Osteoblast (primary cell): ENCODE measurements around the gene GRIK4. TPM values are rescaled to one million over a fixed set of nuclear protein-coding genes. Genes with fewer than 3 reads are reported as not detected.

Experiments
- DNase-seq: peaks from one replicate; pipeline ENCODE4 v3.0.0; 2011; ENCODE audit warnings: low spot score, mixed read lengths; ENCODE audit not compliant: insufficient read length; ENCODE audit errors: missing footprints
- H2AFZ ChIP-seq: 2 replicates; pipeline ENCODE4 v1.6.0; 2011; ENCODE audit warnings: mild to moderate bottlenecking, low read length
- H3K27ac ChIP-seq: 2 replicates; pipeline ENCODE4 v1.5.1; 2011; ENCODE audit warnings: mild to moderate bottlenecking, low read depth, low read length, moderate library complexity
- H3K27me3 ChIP-seq: 2 replicates; pipeline ENCODE4 v1.6.0; 2012; ENCODE audit warnings: mild to moderate bottlenecking, control low read depth, inconsistent platforms, low read length, moderate library complexity; ENCODE audit not compliant: insufficient read depth
- H3K36me3 ChIP-seq: 2 replicates; pipeline ENCODE4 v1.5.1; 2011; ENCODE audit warnings: mild to moderate bottlenecking, low read length, control low read depth, moderate library complexity; ENCODE audit not compliant: insufficient read depth
- H3K4me1 ChIP-seq: 2 replicates; pipeline ENCODE4 v1.5.1; 2011; ENCODE audit warnings: mild to moderate bottlenecking, low read length, control low read depth, moderate library complexity; ENCODE audit not compliant: insufficient read depth
- H3K4me2 ChIP-seq: 2 replicates; pipeline ENCODE4 v1.6.0; 2011; ENCODE audit warnings: mild to moderate bottlenecking, low read length; ENCODE audit not compliant: insufficient read depth
- H3K4me3 ChIP-seq: fragments of 200-600 bp; sonication (generic); 3 replicates; pipeline ENCODE4 v1.5.1; 2012; ENCODE audit warnings: mild to moderate bottlenecking, low read length, inconsistent platforms; ENCODE audit not compliant: insufficient read depth
- H3K79me2 ChIP-seq: 2 replicates; pipeline ENCODE4 v1.6.0; 2012; ENCODE audit warnings: mild to moderate bottlenecking, low read length, control low read depth, inconsistent platforms; ENCODE audit not compliant: insufficient read depth
- H3K9me3 ChIP-seq: 2 replicates; pipeline ENCODE4 v1.5.1; 2011; ENCODE audit warnings: low read depth, low read length, control low read depth
- H4K20me1 ChIP-seq: 2 replicates; pipeline ENCODE4 v1.6.0; 2012; ENCODE audit warnings: mild to moderate bottlenecking, low read length, control low read depth; ENCODE audit not compliant: insufficient read depth
- total RNA-seq: library from RNA; depleted of rRNA; stranded (reverse); fragments of >200 nt; gene quantifications from 2 replicates; pipeline ENCODE4 v1.2.3, GENCODE V29; 2012
- TF ChIP-seq, protein P1 (sequence below): IDR thresholded peaks from 2 replicates; pipeline ENCODE4 v1.5.1; 2011; ENCODE audit warnings: mild to moderate bottlenecking, low read depth, low read length, moderate library complexity; ENCODE audit errors: extremely low read depth

Gene GRIK4
- total RNA-seq, 1 donor: under 0.01 TPM

DNA sequence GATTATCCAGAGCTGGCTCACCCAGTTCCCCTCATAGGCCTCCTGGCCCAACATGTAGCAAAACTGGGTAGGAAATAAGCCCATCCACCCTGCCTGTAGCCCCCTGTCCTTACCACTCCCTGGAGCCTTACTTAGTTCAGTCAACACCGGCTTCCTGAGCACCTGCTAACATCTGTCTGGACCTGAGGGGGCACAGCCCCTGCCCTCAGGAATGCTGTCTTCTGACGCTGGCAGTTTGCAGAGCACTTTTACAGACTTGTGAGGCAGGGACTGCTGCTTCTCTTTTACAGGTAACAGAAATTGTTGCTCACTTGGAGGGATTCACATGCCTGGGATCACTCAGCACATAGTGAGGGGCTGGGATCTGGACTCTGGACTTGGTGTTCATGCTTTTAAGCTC lies 360.4 kb downstream of the GRIK4 start:
- Histone ChIP-seq H3K79me2 (no peaks in the 10 kb centered on the region), H3K9me3 (no peaks in the 10 kb centered on the region), H3K27ac (no peak overlapping the region), H3K4me3 (no peak overlapping the region), H3K27me3 (no peaks in the 10 kb centered on the region), H3K4me2 (no peak overlapping the region), H3K4me1 (no peaks in the 10 kb centered on the region), H3K36me3 (no peaks in the 10 kb centered on the region), H4K20me1 (no peaks in the 10 kb centered on the region), H2AFZ (no peak overlapping the region)
- no peak for DNase-seq
- TF ChIP-seq, protein P1, sequence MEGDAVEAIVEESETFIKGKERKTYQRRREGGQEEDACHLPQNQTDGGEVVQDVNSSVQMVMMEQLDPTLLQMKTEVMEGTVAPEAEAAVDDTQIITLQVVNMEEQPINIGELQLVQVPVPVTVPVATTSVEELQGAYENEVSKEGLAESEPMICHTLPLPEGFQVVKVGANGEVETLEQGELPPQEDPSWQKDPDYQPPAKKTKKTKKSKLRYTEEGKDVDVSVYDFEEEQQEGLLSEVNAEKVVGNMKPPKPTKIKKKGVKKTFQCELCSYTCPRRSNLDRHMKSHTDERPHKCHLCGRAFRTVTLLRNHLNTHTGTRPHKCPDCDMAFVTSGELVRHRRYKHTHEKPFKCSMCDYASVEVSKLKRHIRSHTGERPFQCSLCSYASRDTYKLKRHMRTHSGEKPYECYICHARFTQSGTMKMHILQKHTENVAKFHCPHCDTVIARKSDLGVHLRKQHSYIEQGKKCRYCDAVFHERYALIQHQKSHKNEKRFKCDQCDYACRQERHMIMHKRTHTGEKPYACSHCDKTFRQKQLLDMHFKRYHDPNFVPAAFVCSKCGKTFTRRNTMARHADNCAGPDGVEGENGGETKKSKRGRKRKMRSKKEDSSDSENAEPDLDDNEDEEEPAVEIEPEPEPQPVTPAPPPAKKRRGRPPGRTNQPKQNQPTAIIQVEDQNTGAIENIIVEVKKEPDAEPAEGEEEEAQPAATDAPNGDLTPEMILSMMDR: no peak

- Histone ChIP-seq H3K4me2 (no peak overlapping the region), H2AFZ (no peak overlapping the region), H3K36me3 (no peaks in the 10 kb centered on the region), H3K27me3 (no peaks in the 10 kb centered on the region), H3K79me2 (no peaks in the 10 kb centered on the region), H3K4me3 (no peak overlapping the region), H3K27ac (no peak overlapping the region), H3K9me3 (no peaks in the 10 kb centered on the region), H3K4me1 (no peaks in the 10 kb centered on the region), H4K20me1 (no peaks in the 10 kb centered on the region)
- no peak for DNase-seq
- TF ChIP-seq, protein P1: no peak
These were observed 362.6 kb downstream of the GRIK4 start for GRCh38 chr11:120873966-120874735.

GRCh38 chr11:120875986-120876385 lies 364.4 kb downstream of the GRIK4 start:
- Histone ChIP-seq H3K4me2 (no peak overlapping the region), H3K27ac (no peak overlapping the region), H2AFZ (no peak overlapping the region), H3K36me3 (no peaks in the 10 kb centered on the region), H4K20me1 (no peaks in the 10 kb centered on the region), H3K79me2 (no peaks in the 10 kb centered on the region), H3K9me3 (no peaks in the 10 kb centered on the region), H3K4me1 (peaks cover 8% of the 10 kb centered on the region), H3K27me3 (no peaks in the 10 kb centered on the region), H3K4me3 (no peak overlapping the region)
- DNase-seq: no peak
- TF ChIP-seq, protein P1: no peak

GRCh38 chr11:120877746-120878365 lies 366.3 kb downstream of the GRIK4 start:
- H3K79me2 ChIP-seq: no peaks in the 10 kb centered on the region
- no peaks in the 10 kb centered on the region for H4K20me1 ChIP-seq
- H3K36me3 ChIP-seq: no peaks in the 10 kb centered on the region
- peaks cover 10% of the 10 kb centered on the region for H3K4me1 ChIP-seq
- no peaks in the 10 kb centered on the region for H3K9me3 ChIP-seq
- no peak overlapping the region for H3K4me3 ChIP-seq
- DNase-seq: no peak
- H3K27ac ChIP-seq: no peak overlapping the region
- H3K27me3 ChIP-seq: no peaks in the 10 kb centered on the region
- no peak overlapping the region for H2AFZ ChIP-seq
- no peak overlapping the region for H3K4me2 ChIP-seq
- TF ChIP-seq, protein P1: no peak
